DND-41 (cell line): ENCODE results near the gene GDPD1.

ENCODE experiments used
- EZH2 ChIP-seq: IDR thresholded peaks from 3 replicates; pipeline ENCODE4 v1.6.1; 2012; ENCODE audit warnings: borderline replicate concordance, low read depth, mild to moderate bottlenecking, moderate library complexity, low read length, inconsistent platforms; ENCODE audit not compliant: severe bottlenecking
- TF ChIP-seq, protein P1 (sequence below): IDR thresholded peaks from 2 replicates; pipeline ENCODE4 v1.5.1; 2012; ENCODE audit warnings: borderline replicate concordance, low read length, moderate library complexity, mild to moderate bottlenecking; ENCODE audit not compliant: poor library complexity, severe bottlenecking; ENCODE audit errors: extremely low read depth

DNA sequence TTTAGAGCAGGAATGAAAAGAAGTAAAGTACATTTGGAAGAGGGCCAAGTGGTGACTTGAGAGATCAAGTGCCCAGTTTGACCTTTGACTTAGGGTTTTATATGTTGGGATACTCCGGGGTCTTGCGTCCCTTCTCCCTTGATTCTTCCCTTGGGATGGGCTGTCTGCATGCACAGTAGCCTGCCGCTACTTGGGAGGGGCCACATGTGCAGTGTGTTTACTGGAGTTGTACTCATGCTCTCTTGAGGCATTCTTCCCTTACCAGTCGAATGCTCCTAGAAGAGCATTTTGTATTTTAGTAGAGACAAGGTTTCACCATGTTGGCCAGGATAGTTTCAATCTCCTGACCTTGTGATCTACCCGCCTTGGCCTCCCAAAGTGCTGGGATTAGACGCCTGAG lies 23.8 kb downstream of the GDPD1 start:
- no peak for TF ChIP-seq EZH2
- TF ChIP-seq, protein P1, sequence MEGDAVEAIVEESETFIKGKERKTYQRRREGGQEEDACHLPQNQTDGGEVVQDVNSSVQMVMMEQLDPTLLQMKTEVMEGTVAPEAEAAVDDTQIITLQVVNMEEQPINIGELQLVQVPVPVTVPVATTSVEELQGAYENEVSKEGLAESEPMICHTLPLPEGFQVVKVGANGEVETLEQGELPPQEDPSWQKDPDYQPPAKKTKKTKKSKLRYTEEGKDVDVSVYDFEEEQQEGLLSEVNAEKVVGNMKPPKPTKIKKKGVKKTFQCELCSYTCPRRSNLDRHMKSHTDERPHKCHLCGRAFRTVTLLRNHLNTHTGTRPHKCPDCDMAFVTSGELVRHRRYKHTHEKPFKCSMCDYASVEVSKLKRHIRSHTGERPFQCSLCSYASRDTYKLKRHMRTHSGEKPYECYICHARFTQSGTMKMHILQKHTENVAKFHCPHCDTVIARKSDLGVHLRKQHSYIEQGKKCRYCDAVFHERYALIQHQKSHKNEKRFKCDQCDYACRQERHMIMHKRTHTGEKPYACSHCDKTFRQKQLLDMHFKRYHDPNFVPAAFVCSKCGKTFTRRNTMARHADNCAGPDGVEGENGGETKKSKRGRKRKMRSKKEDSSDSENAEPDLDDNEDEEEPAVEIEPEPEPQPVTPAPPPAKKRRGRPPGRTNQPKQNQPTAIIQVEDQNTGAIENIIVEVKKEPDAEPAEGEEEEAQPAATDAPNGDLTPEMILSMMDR, result no peak
